Fibroblast of lung (primary cell): ENCODE data around the gene C1QTNF8. TPM values are rescaled to one million over a fixed set of nuclear protein-coding genes. Genes with fewer than 3 reads are reported as not detected.

Experiments
- DNase-seq, 2 donors: peaks; one replicate each; pipeline versions ENCODE4 v3.0.0 to v3.0.0-alpha.2; 2010; ENCODE audit warnings: low read depth in 2 of 2
- H2AFZ ChIP-seq: 2 replicates; pipeline ENCODE4 v1.5.1; 2012; ENCODE audit warnings: low read length, control low read depth, inconsistent platforms
- H3K27ac ChIP-seq: 2 replicates; pipeline ENCODE4 v1.5.1; 2011; ENCODE audit warnings: low read length, control low read depth; ENCODE audit not compliant: insufficient read depth
- H3K27me3 ChIP-seq: 2 replicates; pipeline ENCODE4 v1.5.1; 2011; ENCODE audit warnings: mild to moderate bottlenecking, low read length; ENCODE audit not compliant: control insufficient read depth, insufficient read depth
- H3K36me3 ChIP-seq: 2 replicates; pipeline ENCODE4 v1.5.1; 2011; ENCODE audit warnings: low read length; ENCODE audit not compliant: control insufficient read depth, insufficient read depth
- H3K4me1 ChIP-seq: 2 replicates; pipeline ENCODE4 v1.5.1; 2011; ENCODE audit warnings: low read length; ENCODE audit not compliant: control insufficient read depth, insufficient read depth; ENCODE audit errors: extremely low read depth
- H3K4me2 ChIP-seq: 2 replicates; pipeline ENCODE4 v1.5.1; 2011; ENCODE audit warnings: low read length, control low read depth; ENCODE audit not compliant: insufficient read depth; ENCODE audit errors: extremely low read depth
- H3K4me3 ChIP-seq, 4 experiments: fragments of 200-600 bp in 1 of 4; sonication (generic) in 1 of 4; replicated peaks in 1 of 4; 2 replicates each; pipeline ENCODE4 v1.5.1; 2011 to 2016; ENCODE audit warnings: low read length in 4 of 4, low read depth in 3 of 4, mild to moderate bottlenecking in 3 of 4, control low read depth in 2 of 4, inconsistent platforms in 1 of 4, mixed read lengths in 1 of 4; ENCODE audit not compliant: insufficient read depth in 1 of 4; ENCODE audit errors: control extremely low read depth in 1 of 4
- H3K79me2 ChIP-seq: 2 replicates; pipeline ENCODE4 v1.5.1; 2012; ENCODE audit warnings: mild to moderate bottlenecking, low read length, inconsistent platforms; ENCODE audit not compliant: control insufficient read depth, insufficient read depth
- H3K9ac ChIP-seq: 2 replicates; pipeline ENCODE4 v1.5.1; 2011; ENCODE audit warnings: mild to moderate bottlenecking, low read length, control low read depth; ENCODE audit not compliant: insufficient read depth
- H3K9me3 ChIP-seq: 2 replicates; pipeline ENCODE4 v1.5.1; 2012; ENCODE audit warnings: low read depth, low read length; ENCODE audit not compliant: control insufficient read depth, insufficient read depth
- H4K20me1 ChIP-seq: 2 replicates; pipeline ENCODE4 v1.5.1; 2011; ENCODE audit warnings: low read length; ENCODE audit not compliant: control insufficient read depth, insufficient read depth; ENCODE audit errors: extremely low read depth
- EZH2 ChIP-seq: IDR thresholded peaks from 2 replicates; pipeline ENCODE4 v1.5.1; 2012; ENCODE audit warnings: low read length, control low read depth, mild to moderate bottlenecking; ENCODE audit errors: missing control alignments
- polyA plus RNA-seq, 2 donors: library from polyadenylated mRNA; depleted of rRNA in 1 of 2; stranded (reverse) in 1 of 2; unstranded in 1 of 2; fragments of >200 nt; gene quantifications; 2 replicates each; pipeline ENCODE4 v1.2.1, GENCODE V29; 2011 to 2012; ENCODE audit warnings: missing spikeins in 1 of 2
- total RNA-seq: library from RNA; depleted of rRNA; stranded (reverse); fragments of >200 nt; gene quantifications from 2 replicates; pipeline ENCODE4 v1.2.1, GENCODE V29; 2014
- TF ChIP-seq, protein P1 (sequence below), 2 donors: IDR thresholded peaks in 1 of 2; conservative IDR thresholded peaks in 1 of 2; 1 replicate in 1 of 2; 2 replicates in 1 of 2; pipeline ENCODE4 v1.5.1; 2011 to 2012; ENCODE audit warnings: low read length in 2 of 2, control low read depth in 1 of 2, inconsistent platforms in 1 of 2, low read depth in 1 of 2, mild to moderate bottlenecking in 1 of 2

The C1QTNF8 gene
- total and polyA plus RNA-seq, 2 donors (not counting 1 experiment from before 2014, with no cell fraction given) = not detected

DNA sequence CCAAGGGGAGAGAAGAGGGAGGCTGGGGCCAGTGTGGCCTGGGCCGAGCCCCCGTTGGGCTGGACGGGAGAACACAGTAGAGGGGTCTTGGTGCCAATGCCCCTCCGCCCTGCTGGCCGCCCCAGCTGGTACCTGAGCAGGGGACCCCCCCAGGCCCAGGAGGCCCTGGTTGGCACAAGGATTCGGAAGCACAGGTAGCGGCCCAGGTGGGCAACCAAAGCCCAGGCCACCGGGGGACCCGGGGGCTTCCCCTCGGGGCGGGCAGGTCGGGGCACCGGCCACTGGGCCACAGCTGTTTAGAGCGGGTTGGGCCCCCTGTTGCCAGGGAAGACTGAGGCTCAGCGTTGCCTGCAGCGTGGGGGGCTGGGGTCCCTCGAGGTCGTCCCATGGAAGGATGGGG, 28.2 kb upstream of the C1QTNF8 start:
- H3K9ac ChIP-seq = no peak overlapping the region
- no peaks in the 10 kb centered on the region for H3K27me3 ChIP-seq
- H3K27ac ChIP-seq = no peak overlapping the region
- H3K36me3 ChIP-seq = no peaks in the 10 kb centered on the region
- no peak overlapping the region for H3K4me3 ChIP-seq
- no peak overlapping the region for H2AFZ ChIP-seq
- TF ChIP-seq, protein P1, sequence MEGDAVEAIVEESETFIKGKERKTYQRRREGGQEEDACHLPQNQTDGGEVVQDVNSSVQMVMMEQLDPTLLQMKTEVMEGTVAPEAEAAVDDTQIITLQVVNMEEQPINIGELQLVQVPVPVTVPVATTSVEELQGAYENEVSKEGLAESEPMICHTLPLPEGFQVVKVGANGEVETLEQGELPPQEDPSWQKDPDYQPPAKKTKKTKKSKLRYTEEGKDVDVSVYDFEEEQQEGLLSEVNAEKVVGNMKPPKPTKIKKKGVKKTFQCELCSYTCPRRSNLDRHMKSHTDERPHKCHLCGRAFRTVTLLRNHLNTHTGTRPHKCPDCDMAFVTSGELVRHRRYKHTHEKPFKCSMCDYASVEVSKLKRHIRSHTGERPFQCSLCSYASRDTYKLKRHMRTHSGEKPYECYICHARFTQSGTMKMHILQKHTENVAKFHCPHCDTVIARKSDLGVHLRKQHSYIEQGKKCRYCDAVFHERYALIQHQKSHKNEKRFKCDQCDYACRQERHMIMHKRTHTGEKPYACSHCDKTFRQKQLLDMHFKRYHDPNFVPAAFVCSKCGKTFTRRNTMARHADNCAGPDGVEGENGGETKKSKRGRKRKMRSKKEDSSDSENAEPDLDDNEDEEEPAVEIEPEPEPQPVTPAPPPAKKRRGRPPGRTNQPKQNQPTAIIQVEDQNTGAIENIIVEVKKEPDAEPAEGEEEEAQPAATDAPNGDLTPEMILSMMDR (conservative IDR thresholded peaks at IDR 0.05 in 1 of 2, IDR thresholded peaks at IDR 0.05 in 1 of 2; ENCODE audit: low read depth in 1 of 2, low read length in 2 of 2) = no peak
- no peak for TF ChIP-seq EZH2
- H3K4me1 ChIP-seq = no peaks in the 10 kb centered on the region
- no peaks in the 10 kb centered on the region for H3K79me2 ChIP-seq
- H3K4me2 ChIP-seq = no peak overlapping the region
- no peaks in the 10 kb centered on the region for H4K20me1 ChIP-seq
- no peaks in the 10 kb centered on the region for H3K9me3 ChIP-seq
- no peak for DNase-seq

DNA sequence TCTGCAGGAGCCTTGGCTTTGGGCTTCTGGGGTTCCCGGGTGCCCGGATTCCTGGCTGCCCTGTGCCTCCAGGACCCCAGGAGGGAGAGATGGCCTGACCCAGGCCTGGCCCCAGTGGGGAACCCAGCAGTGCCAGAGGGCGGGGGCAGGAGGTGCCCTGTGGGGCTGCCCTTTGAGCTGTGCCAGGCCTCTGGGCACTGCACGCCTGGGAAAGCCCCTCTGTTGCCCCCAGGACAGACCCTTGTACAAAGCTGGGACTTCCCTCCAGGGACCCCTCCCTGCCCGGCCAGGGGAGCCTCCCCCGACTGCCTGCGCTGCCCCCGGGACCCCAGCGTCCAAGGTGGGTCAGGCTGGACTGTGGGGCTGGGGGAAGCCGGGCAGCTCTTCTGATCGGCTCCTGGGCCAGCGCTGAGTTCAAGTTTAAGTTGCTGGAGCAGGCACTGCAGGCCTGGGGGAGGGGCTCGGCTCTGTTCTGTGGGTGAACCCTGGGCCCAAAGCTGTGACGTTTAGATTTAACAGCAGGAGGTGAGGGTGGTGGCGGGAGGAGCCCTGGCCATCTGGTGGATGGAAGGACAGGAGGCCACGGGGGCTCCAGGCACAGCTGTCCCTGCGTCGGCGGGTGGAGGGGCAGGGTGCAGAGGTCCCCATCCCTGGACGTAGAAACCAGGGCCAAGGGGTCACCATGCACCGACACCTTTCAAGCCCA, 27.6 kb upstream of the C1QTNF8 start:
- Histone ChIP-seq H3K4me2 (no peak overlapping the region), H3K4me3 (no peak overlapping the region), H3K36me3 (no peaks in the 10 kb centered on the region), H2AFZ (no peak overlapping the region), H3K27me3 (no peaks in the 10 kb centered on the region), H3K9ac (no peak overlapping the region), H3K79me2 (no peaks in the 10 kb centered on the region), H4K20me1 (no peaks in the 10 kb centered on the region), H3K4me1 (no peaks in the 10 kb centered on the region), H3K9me3 (no peaks in the 10 kb centered on the region), H3K27ac (no peak overlapping the region)
- DNase-seq = no peak
- TF ChIP-seq, protein P1 (conservative IDR thresholded peaks at IDR 0.05 in 1 of 2, IDR thresholded peaks at IDR 0.05 in 1 of 2; ENCODE audit: low read depth in 1 of 2, low read length in 2 of 2) = no peak
- no peak for TF ChIP-seq EZH2

DNA sequence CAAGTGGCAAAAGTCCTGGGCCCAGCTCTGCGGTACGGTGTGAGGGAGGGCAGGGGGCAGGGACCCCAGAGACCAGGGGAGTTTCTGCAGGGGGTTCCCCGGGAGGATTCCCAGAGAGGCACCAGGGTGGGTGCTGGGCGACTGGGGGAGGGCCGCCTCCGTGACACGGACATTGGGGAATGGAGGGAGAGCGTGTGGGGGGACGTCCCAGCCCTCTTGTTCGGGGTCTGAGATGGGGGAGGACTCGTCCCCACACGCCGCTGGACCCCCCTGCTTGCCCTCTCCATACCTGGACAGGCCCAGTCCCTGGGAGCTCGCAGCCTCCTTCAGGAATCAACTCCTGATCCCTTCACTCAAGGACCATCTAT, 26.3 kb upstream of the C1QTNF8 start:
- Histone ChIP-seq H3K4me1 (no peaks in the 10 kb centered on the region), H3K27ac (no peak overlapping the region), H3K27me3 (no peaks in the 10 kb centered on the region), H2AFZ (no peak overlapping the region), H3K36me3 (no peaks in the 10 kb centered on the region), H3K4me2 (no peak overlapping the region), H3K4me3 (no peak overlapping the region), H3K79me2 (no peaks in the 10 kb centered on the region), H3K9me3 (no peaks in the 10 kb centered on the region), H3K9ac (no peak overlapping the region), H4K20me1 (no peaks in the 10 kb centered on the region)
- DNase-seq = no peak
- TF ChIP-seq, protein P1 (conservative IDR thresholded peaks at IDR 0.05 in 1 of 2, IDR thresholded peaks at IDR 0.05 in 1 of 2; ENCODE audit: low read depth in 1 of 2, low read length in 2 of 2) = no peak
- no peak for TF ChIP-seq EZH2
